Measurements from ENCODE around the gene CNTNAP2. TPM values are rescaled to one million over a fixed set of nuclear protein-coding genes. Genes with fewer than 3 reads are reported as not detected.

Gene CNTNAP2
- total and polyA plus RNA-seq, 2 experiments from 2014 or later = not detected

GRCh38 chr7:148385009-148385682 is 2268.5 kb downstream of the CNTNAP2 start:
- in situ Hi-C loops (cut with MboI) = no loop called here
- DNase-seq = no peak
- Histone ChIP-seq H3F3A (ENCODE audit: insufficient read depth) (no peaks in the 10 kb centered on the region), H3K9ac (no peak overlapping the region), H3K9me2 (ENCODE audit: insufficient read depth) (no peaks in the 10 kb centered on the region), H3K9me3 (ENCODE audit: low read depth) (no peaks in the 10 kb centered on the region), H3K27ac (no peak overlapping the region), H3K4me3 (no peak overlapping the region), H3K36me3 (ENCODE audit: low read depth) (no peaks in the 10 kb centered on the region), H2AFZ (no peak overlapping the region), H3K79me2 (ENCODE audit: insufficient read depth) (no peaks in the 10 kb centered on the region), H3K4me1 (ENCODE audit: insufficient read depth) (no peaks in the 10 kb centered on the region), H3K27me3 (replicated peaks; ENCODE audit: insufficient read depth) (no peaks in the 10 kb centered on the region), H4K20me1 (ENCODE audit: insufficient read depth) (no peaks in the 10 kb centered on the region), H3K4me2 (ENCODE audit: unreplicated experiment) (no peak overlapping the region)
- WGBS, 2 experiments (ENCODE audit: low coverage in 1 of 2, low lambda C conversion rate in 2 of 2, missing lambda C conversion rate in 2 of 2) = 47 to 48% methylated on average over 10 of the region's 10 CpGs
- no peak for TF ChIP-seq EZH2 (IDR thresholded peaks at IDR 0.05; ENCODE audit: insufficient read depth, poor library complexity, severe bottlenecking)
- no peak for TF ChIP-seq EZH2phosphoT487 (IDR thresholded peaks at IDR 0.05; ENCODE audit: insufficient read depth, low read depth)

- Histone ChIP-seq H3K9me2 (ENCODE audit: insufficient read depth) (no peaks in the 10 kb centered on the region), H3K9me3 (ENCODE audit: low read depth) (no peaks in the 10 kb centered on the region), H3K27me3 (replicated peaks; ENCODE audit: insufficient read depth) (no peaks in the 10 kb centered on the region), H3F3A (ENCODE audit: insufficient read depth) (no peaks in the 10 kb centered on the region), H3K27ac (no peak overlapping the region), H3K4me3 (no peak overlapping the region), H3K79me2 (ENCODE audit: insufficient read depth) (no peaks in the 10 kb centered on the region), H3K4me2 (ENCODE audit: unreplicated experiment) (no peak overlapping the region), H3K36me3 (ENCODE audit: low read depth) (no peaks in the 10 kb centered on the region), H2AFZ (no peak overlapping the region), H4K20me1 (ENCODE audit: insufficient read depth) (no peaks in the 10 kb centered on the region), H3K9ac (no peak overlapping the region), H3K4me1 (ENCODE audit: insufficient read depth) (no peaks in the 10 kb centered on the region)
- DNase-seq = no peak
- TF ChIP-seq EZH2 (IDR thresholded peaks at IDR 0.05; ENCODE audit: insufficient read depth, poor library complexity, severe bottlenecking) = no peak
- no peak for TF ChIP-seq EZH2phosphoT487 (IDR thresholded peaks at IDR 0.05; ENCODE audit: insufficient read depth, low read depth)
- in situ Hi-C loops (cut with MboI) = no loop called here
Measured at GRCh38 chr7:148390381-148390780, 2273.8 kb downstream of the CNTNAP2 start.

GRCh38 chr7:148391591-148391990 is 2275.0 kb downstream of the CNTNAP2 start:
- Histone ChIP-seq H3K4me2 (ENCODE audit: unreplicated experiment) (no peak overlapping the region), H3K27me3 (replicated peaks; ENCODE audit: insufficient read depth) (no peaks in the 10 kb centered on the region), H3K36me3 (ENCODE audit: low read depth) (no peaks in the 10 kb centered on the region), H4K20me1 (ENCODE audit: insufficient read depth) (no peaks in the 10 kb centered on the region), H3K9ac (no peak overlapping the region), H2AFZ (no peak overlapping the region), H3K4me3 (no peak overlapping the region), H3K9me3 (ENCODE audit: low read depth) (no peaks in the 10 kb centered on the region), H3F3A (ENCODE audit: insufficient read depth) (no peaks in the 10 kb centered on the region), H3K9me2 (ENCODE audit: insufficient read depth) (no peaks in the 10 kb centered on the region), H3K79me2 (ENCODE audit: insufficient read depth) (no peaks in the 10 kb centered on the region), H3K27ac (no peak overlapping the region), H3K4me1 (ENCODE audit: insufficient read depth) (no peaks in the 10 kb centered on the region)
- no peak for TF ChIP-seq EZH2 (IDR thresholded peaks at IDR 0.05; ENCODE audit: insufficient read depth, poor library complexity, severe bottlenecking)
- no peak for TF ChIP-seq EZH2phosphoT487 (IDR thresholded peaks at IDR 0.05; ENCODE audit: insufficient read depth, low read depth)
- in situ Hi-C loops (cut with MboI) = no loop called here
- 32 to 35% methylated on average over 4 of the region's 4 CpGs for WGBS, 2 experiments (ENCODE audit: low coverage in 1 of 2, low lambda C conversion rate in 2 of 2, missing lambda C conversion rate in 2 of 2)
- no peak for DNase-seq

- Histone ChIP-seq H4K20me1 (ENCODE audit: insufficient read depth) (no peaks in the 10 kb centered on the region), H3K36me3 (ENCODE audit: low read depth) (no peaks in the 10 kb centered on the region), H3K9me2 (ENCODE audit: insufficient read depth) (no peaks in the 10 kb centered on the region), H2AFZ (no peak overlapping the region), H3K79me2 (ENCODE audit: insufficient read depth) (no peaks in the 10 kb centered on the region), H3K9me3 (ENCODE audit: low read depth) (no peaks in the 10 kb centered on the region), H3K9ac (no peak overlapping the region), H3K4me3 (no peak overlapping the region), H3F3A (ENCODE audit: insufficient read depth) (no peaks in the 10 kb centered on the region), H3K27ac (no peak overlapping the region), H3K4me1 (ENCODE audit: insufficient read depth) (no peaks in the 10 kb centered on the region), H3K27me3 (replicated peaks; ENCODE audit: insufficient read depth) (no peaks in the 10 kb centered on the region), H3K4me2 (ENCODE audit: unreplicated experiment) (no peak overlapping the region)
- no peak for DNase-seq
- in situ Hi-C loops (cut with MboI) = no loop called here
- 37 to 46% methylated on average over 3 of the region's 3 CpGs for WGBS, 2 experiments (ENCODE audit: low coverage in 1 of 2, low lambda C conversion rate in 2 of 2, missing lambda C conversion rate in 2 of 2)
- TF ChIP-seq EZH2phosphoT487 (IDR thresholded peaks at IDR 0.05; ENCODE audit: insufficient read depth, low read depth) (no peak), EZH2 (IDR thresholded peaks at IDR 0.05; ENCODE audit: insufficient read depth, poor library complexity, severe bottlenecking) (no peak)
Measured at GRCh38 chr7:148394582-148394981, 2278.0 kb downstream of the CNTNAP2 start.

Measured in GM23248 (cell line).